ENCODE data around the gene LARP4. TPM values are rescaled to one million over a fixed set of nuclear protein-coding genes. Genes with fewer than 3 reads are reported as not detected.

The LARP4 gene
- total RNA-seq, 4 donors from 2014 or later: 25.2 to 55.3 (median 38.1) TPM

DNA sequence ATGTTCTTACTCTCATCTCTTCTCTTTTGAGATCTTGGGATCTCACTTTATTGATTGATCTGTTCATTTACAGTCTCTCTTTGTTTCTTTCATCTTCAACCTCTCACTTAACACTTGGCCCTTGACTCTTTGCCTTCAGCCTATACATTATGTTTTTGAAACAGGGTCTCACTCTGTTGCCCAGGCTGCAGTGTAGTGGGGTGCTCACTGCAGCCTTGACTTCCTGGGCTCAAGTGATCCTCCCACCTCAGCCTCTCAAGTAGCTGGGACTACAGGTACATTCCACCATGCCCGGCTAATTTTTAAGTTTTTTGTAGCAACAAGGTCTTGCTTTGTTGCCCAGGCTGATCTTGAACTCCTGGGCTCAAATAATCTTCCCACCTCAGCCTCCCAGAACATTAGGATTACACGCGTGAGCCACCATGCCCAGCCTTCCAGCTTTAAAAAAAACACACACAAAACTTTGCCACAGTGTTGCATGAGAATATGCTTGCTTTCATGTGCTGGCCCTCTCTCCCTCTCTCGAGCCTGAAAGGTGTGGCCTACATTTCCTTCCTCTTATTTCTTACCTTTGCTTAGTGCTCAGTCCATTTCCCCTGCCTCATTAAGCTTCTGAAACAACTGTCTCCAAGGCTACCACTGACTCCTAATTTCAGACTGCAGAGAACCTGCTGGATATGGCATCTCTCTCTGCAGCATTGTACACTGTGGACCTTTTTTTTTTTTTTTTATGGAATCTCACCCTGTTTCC is 114.0 kb downstream of the LARP4 start:
- Histone ChIP-seq H3K36me3 (no peaks in the 10 kb centered on the region), H3K27ac (peak overlapping the region in 1 of 4 donors; percentile 55), H3K27me3 (no peaks in the 10 kb centered on the region), H3K9me3 (no peaks in the 10 kb centered on the region), H3K4me1 (peaks cover under 1 to 43% (median 24%) of the 10 kb centered on the region in 4 donors), H3K4me3 (no peak overlapping the region)
- peak in 1 of 3 donors; percentile 50 for DNase-seq
- no peak for TF ChIP-seq POLR2A (IDR thresholded peaks at IDR 0.05)
- TF ChIP-seq, protein P1, sequence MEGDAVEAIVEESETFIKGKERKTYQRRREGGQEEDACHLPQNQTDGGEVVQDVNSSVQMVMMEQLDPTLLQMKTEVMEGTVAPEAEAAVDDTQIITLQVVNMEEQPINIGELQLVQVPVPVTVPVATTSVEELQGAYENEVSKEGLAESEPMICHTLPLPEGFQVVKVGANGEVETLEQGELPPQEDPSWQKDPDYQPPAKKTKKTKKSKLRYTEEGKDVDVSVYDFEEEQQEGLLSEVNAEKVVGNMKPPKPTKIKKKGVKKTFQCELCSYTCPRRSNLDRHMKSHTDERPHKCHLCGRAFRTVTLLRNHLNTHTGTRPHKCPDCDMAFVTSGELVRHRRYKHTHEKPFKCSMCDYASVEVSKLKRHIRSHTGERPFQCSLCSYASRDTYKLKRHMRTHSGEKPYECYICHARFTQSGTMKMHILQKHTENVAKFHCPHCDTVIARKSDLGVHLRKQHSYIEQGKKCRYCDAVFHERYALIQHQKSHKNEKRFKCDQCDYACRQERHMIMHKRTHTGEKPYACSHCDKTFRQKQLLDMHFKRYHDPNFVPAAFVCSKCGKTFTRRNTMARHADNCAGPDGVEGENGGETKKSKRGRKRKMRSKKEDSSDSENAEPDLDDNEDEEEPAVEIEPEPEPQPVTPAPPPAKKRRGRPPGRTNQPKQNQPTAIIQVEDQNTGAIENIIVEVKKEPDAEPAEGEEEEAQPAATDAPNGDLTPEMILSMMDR (IDR thresholded peaks at IDR 0.05): no peak

GRCh38 chr12:50515587-50515986 is 114.9 kb downstream of the LARP4 start:
- Histone ChIP-seq H3K27me3 (no peaks in the 10 kb centered on the region), H3K27ac (peak overlapping the region in 1 of 4 donors; percentile 55), H3K4me3 (no peak overlapping the region), H3K4me1 (peaks cover 0 to 38% (median 23%) of the 10 kb centered on the region in 4 donors), H3K9me3 (no peaks in the 10 kb centered on the region), H3K36me3 (no peaks in the 10 kb centered on the region)
- TF ChIP-seq, protein P1 (IDR thresholded peaks at IDR 0.05): no peak
- TF ChIP-seq POLR2A (IDR thresholded peaks at IDR 0.05): no peak
- DNase-seq: peak in 1 of 3 donors; percentile 33

- H3K9me3 ChIP-seq: no peaks in the 10 kb centered on the region
Measured at GRCh38 chr12:50517421-50518048, 116.8 kb downstream of the LARP4 start.

DNA sequence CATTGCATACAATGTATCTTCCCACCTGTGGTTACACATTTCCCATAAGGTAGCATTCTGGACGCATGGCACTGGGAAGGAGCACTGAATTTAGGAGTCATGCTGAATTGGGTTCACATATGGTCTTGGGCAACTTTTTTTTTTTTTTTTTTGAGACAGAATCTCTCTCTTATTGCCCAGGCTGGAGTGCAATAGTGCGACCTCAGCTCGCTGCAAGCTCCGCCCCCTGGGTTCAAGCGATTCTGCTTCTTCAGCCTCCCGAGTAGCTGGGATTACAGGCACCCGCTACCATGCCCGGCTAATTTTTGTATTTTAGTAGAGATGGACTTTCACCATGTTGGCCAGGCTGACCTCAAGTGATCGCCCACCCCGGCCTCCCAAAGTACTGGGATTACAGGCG is 117.4 kb downstream of the LARP4 start:
- no peaks in the 10 kb centered on the region for H3K36me3 ChIP-seq
- peaks cover 0 to 38% (median 23%) of the 10 kb centered on the region in 4 donors for H3K4me1 ChIP-seq
- no peaks in the 10 kb centered on the region for H3K27me3 ChIP-seq
- no peaks in the 10 kb centered on the region for H3K9me3 ChIP-seq
- DNase-seq: no peak
- H3K4me3 ChIP-seq: no peak overlapping the region
- TF ChIP-seq, protein P1 (IDR thresholded peaks at IDR 0.05): no peak
- TF ChIP-seq POLR2A (IDR thresholded peaks at IDR 0.05): no peak
- H3K27ac ChIP-seq: peak overlapping the region in 2 of 4 donors; percentile 9 to 64

More at GRCh38 chr12:50517421-50518048, 116.8 kb downstream of the LARP4 start:
- H3K36me3 ChIP-seq: no peaks in the 10 kb centered on the region
- H3K27ac ChIP-seq: peak overlapping the region in 3 of 4 donors; percentile 16 to 64 (median 55)
- no peak overlapping the region for H3K4me3 ChIP-seq
- no peak for DNase-seq
- no peaks in the 10 kb centered on the region for H3K27me3 ChIP-seq
- peaks cover 0 to 38% (median 23%) of the 10 kb centered on the region in 4 donors for H3K4me1 ChIP-seq
- no peak for TF ChIP-seq POLR2A (IDR thresholded peaks at IDR 0.05)
- TF ChIP-seq, protein P1 (IDR thresholded peaks at IDR 0.05): no peak

DNA sequence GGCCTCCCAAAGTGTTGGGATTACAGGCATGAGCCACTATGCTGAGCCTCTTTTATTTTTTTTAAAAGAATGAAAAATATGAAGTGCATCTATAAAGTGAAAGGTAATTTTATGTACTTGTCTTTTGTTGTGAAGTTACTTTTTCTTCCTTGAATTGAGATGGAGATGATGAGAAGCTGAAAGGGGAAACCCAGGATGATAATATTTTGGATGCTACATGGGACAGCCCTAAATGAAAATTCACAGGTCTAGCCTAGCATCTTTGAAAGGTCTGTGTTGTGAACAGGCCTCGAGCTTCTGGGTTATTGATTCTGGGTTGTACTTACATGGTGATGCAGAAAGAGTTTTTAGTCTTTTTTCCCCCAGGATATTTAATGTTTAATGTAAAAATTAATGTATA is 118.7 kb downstream of the LARP4 start:
- Histone ChIP-seq H3K36me3 (no peaks in the 10 kb centered on the region), H3K4me1 (peaks cover 0 to 34% (median 19%) of the 10 kb centered on the region in 4 donors), H3K4me3 (no peak overlapping the region), H3K9me3 (no peaks in the 10 kb centered on the region), H3K27me3 (no peaks in the 10 kb centered on the region), H3K27ac (peak overlapping the region in 1 of 4 donors; percentile 64)
- DNase-seq: no peak
- TF ChIP-seq POLR2A (IDR thresholded peaks at IDR 0.05): no peak
- TF ChIP-seq, protein P1 (IDR thresholded peaks at IDR 0.05): no peak

All from Peyer's patch (tissue), 4 donors.